Activated naive CD4-positive, alpha-beta T cell (primary cell): ENCODE results near the gene TMED4.

Experiments
- DNase-seq, 4 experiments: peaks; one replicate each; lab custom pipeline; 2025; lab: John Stamatoyannopoulos, UW

The TMED4 gene

GRCh38 chr7:44540592-44541027, 41.4 kb downstream of the TMED4 start:
- no peak for DNase-seq

- no peak for DNase-seq
Observed at GRCh38 chr7:44539669-44540506, 42.1 kb downstream of the TMED4 start.

DNA sequence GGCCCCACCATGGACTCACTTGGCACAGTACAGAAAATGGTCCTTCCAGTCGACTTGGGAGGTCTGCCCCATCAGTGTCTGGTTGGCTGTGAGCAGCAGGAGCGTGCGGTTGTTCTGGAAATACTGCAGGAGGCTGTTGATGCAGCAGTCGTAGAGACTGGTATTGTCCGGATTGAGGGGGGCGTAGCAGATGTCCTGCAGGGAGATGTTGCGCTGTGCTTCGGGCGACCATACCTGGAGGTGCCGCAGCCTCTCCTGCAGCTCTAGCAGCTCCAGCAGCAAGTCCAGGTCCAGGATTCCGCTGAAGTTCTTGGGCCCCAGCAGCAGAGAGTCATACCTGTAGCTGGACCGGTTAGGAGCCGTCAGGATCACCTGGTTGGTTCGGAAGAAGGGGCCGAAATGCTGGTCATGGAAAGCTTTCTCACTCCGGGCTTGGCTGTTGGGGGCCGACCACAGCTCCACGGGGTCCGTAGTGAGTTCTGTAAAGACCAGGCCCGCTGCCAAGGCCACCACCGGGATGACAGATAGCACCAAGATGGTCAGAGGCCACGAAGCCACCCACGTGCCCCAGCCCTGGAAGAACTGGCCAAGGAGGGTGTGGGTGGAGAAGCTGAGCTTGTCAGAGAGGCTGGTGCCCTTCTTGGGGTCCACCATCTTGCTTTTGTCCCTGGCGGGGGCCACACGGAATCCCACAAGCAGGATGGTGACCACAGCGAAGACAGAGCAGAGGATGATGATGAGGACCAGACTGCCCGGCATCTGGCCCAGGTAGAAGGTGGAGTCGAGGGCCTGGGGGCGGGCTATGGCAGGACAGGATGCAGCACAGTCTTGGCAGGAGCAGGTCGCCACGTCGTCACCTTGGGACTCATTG, 43.0 kb downstream of the TMED4 start:
- no peak for DNase-seq

DNA sequence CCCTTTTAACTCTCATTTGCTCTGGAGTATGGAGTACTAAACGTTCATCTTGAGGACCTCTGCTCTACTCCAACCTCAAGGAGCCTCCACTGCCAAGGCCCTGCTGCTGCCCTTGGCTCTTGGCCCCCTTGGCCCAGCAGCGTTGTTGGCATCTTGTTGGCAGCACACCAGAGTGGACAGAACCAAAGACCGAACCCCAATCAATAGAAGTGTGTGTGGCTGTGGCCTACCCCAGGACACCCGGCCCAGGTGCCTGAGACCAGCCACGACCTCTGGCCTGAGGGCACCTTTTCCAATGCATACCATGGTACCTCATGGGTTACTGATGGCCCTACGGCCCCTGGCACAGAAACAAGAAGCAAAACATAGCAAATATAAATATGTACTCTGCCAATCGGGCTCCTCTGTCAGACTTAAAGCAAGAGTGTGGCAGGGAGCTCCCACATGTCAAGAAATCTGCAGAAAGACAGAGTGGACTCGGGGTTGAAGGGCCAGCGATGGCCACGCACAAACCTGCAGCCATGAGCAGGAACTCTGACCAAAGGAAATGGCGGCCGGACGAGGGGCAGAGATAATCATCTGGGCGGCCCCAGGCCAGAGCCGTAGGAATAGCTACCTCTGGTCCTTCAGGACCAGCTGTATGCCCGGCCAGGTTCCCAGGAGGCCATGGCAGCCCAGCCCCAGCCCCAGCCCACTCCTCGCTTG, 43.8 kb downstream of the TMED4 start:
- no peak for DNase-seq

- no peak for DNase-seq
Observed at GRCh38 chr7:44537442-44537841, 44.6 kb downstream of the TMED4 start.

GRCh38 chr7:44536090-44536489, 45.9 kb downstream of the TMED4 start:
- no peak for DNase-seq

- DNase-seq, result no peak
Observed at GRCh38 chr7:44535348-44536064, 46.5 kb downstream of the TMED4 start.

- no peak for DNase-seq
Observed at GRCh38 chr7:44534501-44534900, 47.5 kb downstream of the TMED4 start.

DNA sequence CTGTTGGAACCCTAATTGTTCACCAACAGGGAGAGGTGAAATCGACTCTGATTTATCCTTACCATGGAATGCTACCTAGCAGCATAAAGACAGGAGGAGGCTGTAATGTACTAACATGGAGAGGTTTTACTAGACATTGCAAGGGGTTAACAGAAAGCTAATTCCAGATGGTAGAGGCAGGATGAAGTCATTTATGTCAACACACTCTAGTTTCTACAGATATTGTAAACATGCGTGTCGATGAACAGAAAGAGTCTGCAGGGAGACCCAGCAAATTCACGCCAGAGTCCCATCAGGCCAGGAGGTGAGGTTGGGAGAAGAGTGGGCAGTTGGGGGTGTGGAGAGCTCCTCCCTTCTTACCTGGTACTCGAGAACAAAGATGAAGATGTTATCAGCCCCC, 47.9 kb downstream of the TMED4 start:
- no peak for DNase-seq

DNA sequence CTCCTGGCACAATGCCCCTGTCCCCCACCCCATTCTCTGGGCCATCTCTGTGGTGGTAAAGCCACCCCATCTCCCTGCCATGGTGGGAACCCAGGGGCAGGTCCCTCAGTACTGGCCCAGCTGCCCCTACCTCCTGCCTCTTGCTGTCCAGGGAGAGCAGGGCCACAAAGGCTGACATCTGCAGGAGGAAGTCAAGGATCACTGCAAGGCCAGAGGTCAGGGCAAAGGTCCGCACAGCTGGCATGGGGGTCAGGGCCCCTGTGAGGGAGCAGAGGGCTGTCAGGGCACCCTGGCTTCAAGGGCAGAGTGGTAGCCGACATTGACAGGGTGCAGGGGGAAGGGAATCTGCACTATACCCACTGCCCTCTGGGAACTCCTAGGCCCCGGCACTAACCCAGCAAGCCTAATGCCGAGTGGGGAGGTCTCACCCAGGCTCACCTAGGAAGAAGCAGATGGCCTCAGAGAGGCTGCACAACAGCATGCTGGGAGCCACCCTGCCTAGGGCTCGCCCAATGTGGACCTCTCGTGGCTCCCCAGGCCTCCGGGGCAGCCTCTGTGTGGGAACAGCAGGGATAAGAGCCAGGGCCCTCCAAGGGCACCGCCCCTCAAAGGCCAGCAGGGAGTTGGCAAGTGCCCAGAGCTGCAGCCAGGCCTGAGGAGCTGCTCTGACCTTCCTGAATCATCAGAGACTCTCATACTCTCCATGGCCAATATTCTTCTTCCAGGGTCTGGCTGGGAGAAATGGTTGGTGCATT, 48.6 kb downstream of the TMED4 start:
- no peak for DNase-seq

DNA sequence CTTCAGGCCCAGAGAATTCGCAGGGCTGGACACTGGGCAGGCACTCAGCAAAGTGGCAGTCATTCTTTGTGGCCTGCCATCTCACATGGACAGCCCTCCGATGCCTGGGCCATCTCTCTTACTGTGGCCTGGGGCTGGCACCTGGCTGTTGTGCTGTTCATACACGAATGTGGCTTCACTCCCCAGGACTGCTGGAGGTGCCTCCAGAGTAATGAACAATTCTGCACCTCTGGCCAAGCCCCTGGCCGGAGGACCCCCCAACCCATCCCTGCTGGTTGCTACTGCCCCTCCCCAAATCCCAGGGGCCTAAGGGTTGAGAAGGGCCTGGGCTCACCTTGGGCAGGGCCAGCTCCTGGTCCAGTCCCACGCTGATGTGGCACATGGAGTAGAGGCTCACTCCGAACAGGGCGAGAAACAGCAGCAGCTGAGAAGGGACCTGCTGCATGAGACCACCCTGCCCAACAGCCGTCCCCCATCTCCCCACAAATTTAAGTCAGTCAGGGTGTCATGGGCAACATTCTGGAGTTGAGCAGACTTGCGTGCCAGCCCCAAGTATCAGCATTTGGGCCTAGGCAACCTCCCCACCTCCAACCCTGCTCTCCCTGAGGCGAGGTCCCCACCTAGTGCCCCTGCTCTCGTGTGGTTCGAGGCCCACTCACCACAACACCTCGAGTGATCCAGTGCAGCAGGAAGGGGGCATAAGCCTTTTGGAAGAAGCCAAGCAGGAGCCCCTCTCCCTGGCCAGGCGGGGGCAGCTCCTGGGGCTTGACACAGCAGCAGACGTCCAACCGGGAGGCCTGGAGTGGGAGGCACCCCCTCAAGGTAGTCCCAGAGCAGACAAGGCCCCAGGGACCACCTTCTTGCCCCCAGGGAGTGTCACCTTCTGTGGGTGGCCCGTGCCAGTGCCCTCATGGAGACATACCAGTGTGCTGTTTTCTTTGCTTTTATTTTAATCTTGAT, 50.3 kb downstream of the TMED4 start:
- no peak for DNase-seq

DNA sequence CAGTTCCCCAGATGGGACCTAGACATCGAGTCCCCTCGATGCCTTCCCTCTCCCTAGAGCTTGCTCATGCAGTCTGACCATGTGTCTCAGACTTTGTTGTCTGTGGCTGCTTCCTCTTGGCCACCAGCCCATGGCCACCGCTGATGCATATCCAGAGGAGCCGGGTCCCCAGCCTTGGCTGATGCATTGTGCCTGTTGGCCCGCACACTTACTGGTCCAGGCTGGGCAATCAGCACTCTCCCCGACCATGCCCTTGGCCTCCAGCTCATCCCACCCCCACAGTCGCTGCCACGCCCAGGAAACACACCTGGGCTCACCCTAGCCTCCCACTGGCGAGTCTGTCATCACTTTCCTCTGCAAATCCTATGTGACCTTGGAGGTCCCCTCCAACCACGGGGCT, 51.0 kb downstream of the TMED4 start:
- DNase-seq, result no peak
